Measurements from ENCODE around the gene PDE4DIP.
"Not testable (repeated sequence)": the region's sequence is repeated elsewhere in the genome, so short reads cannot be mapped to it uniquely, and the experiment has no call there.

DNA sequence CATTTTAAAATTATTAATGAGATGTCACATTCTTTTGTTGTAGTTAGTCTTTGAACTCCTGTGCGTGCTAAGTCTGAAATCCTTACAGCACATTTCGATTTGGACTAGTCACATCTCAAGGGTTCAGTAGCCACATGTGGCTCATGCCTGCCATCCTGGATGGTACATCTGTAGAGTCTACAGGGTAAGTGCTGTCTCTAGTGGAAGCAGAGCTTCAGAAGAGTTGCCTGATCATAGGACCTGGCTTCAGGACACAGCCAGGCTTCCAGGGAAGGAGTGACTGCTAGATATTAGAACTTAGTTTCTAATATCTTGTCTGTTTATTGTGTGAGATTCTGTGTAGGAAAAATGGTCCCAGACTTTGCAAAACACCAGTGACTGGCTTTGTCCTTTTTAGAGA lies 72.0 kb downstream of the PDE4DIP start:
- not testable (repeated sequence) for TF ChIP-seq CTCF (IDR thresholded peaks at IDR 0.05; ENCODE audit: low read depth, low read length, missing input control); RXRA (IDR thresholded peaks at IDR 0.05); GABPA (IDR thresholded peaks at IDR 0.05 in 1 of 2, conservative IDR thresholded peaks at IDR 0.05 in 1 of 2); YY1 (IDR thresholded peaks at IDR 0.05); JUND (IDR thresholded peaks at IDR 0.05); TAF1 (conservative IDR thresholded peaks at IDR 0.05); RAD21 (IDR thresholded peaks at IDR 0.05); EGR1 (IDR thresholded peaks at IDR 0.05; ENCODE audit: low read depth in 2 of 2); MAX (IDR thresholded peaks at IDR 0.05); HNF4G (IDR thresholded peaks at IDR 0.05); NR2F2 (IDR thresholded peaks at IDR 0.05); REST (IDR thresholded peaks at IDR 0.05)
- TF ChIP-seq, protein P1, sequence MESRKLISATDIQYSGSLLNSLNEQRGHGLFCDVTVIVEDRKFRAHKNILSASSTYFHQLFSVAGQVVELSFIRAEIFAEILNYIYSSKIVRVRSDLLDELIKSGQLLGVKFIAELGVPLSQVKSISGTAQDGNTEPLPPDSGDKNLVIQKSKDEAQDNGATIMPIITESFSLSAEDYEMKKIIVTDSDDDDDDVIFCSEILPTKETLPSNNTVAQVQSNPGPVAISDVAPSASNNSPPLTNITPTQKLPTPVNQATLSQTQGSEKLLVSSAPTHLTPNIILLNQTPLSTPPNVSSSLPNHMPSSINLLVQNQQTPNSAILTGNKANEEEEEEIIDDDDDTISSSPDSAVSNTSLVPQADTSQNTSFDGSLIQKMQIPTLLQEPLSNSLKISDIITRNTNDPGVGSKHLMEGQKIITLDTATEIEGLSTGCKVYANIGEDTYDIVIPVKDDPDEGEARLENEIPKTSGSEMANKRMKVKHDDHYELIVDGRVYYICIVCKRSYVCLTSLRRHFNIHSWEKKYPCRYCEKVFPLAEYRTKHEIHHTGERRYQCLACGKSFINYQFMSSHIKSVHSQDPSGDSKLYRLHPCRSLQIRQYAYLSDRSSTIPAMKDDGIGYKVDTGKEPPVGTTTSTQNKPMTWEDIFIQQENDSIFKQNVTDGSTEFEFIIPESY (IDR thresholded peaks at IDR 0.05): not testable (repeated sequence)
- TF ChIP-seq, protein P2, sequence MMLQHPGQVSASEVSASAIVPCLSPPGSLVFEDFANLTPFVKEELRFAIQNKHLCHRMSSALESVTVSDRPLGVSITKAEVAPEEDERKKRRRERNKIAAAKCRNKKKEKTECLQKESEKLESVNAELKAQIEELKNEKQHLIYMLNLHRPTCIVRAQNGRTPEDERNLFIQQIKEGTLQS (IDR thresholded peaks at IDR 0.05): not testable (repeated sequence)

Measured in liver (tissue), 3 donors.